Fibroblast of lung (primary cell): ENCODE measurements around the gene MAP1B.

ENCODE experiments used
- EZH2 ChIP-seq: IDR thresholded peaks from 2 replicates; pipeline ENCODE4 v1.5.1; 2012; ENCODE audit warnings: low read length, control low read depth, mild to moderate bottlenecking; ENCODE audit errors: missing control alignments
- TF ChIP-seq, protein P1 (sequence below), 2 donors: IDR thresholded peaks in 1 of 2; conservative IDR thresholded peaks in 1 of 2; 1 replicate in 1 of 2; 2 replicates in 1 of 2; pipeline ENCODE4 v1.5.1; 2011 to 2012; ENCODE audit warnings: low read length in 2 of 2, control low read depth in 1 of 2, inconsistent platforms in 1 of 2, low read depth in 1 of 2, mild to moderate bottlenecking in 1 of 2

- no peak for TF ChIP-seq EZH2
- TF ChIP-seq, protein P1, sequence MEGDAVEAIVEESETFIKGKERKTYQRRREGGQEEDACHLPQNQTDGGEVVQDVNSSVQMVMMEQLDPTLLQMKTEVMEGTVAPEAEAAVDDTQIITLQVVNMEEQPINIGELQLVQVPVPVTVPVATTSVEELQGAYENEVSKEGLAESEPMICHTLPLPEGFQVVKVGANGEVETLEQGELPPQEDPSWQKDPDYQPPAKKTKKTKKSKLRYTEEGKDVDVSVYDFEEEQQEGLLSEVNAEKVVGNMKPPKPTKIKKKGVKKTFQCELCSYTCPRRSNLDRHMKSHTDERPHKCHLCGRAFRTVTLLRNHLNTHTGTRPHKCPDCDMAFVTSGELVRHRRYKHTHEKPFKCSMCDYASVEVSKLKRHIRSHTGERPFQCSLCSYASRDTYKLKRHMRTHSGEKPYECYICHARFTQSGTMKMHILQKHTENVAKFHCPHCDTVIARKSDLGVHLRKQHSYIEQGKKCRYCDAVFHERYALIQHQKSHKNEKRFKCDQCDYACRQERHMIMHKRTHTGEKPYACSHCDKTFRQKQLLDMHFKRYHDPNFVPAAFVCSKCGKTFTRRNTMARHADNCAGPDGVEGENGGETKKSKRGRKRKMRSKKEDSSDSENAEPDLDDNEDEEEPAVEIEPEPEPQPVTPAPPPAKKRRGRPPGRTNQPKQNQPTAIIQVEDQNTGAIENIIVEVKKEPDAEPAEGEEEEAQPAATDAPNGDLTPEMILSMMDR (conservative IDR thresholded peaks at IDR 0.05 in 1 of 2, IDR thresholded peaks at IDR 0.05 in 1 of 2; ENCODE audit: low read depth in 1 of 2, low read length in 2 of 2), result no peak
Measured at GRCh38 chr5:72248410-72248981, 141.2 kb downstream of the MAP1B start.
